ENCODE data around the gene TAF3.

Gene TAF3

GRCh38 chr10:8061274-8062211, 243.2 kb downstream of the TAF3 start:
- peak in 4 of 6 experiments; percentile 28 to 78 (median 55) for DNase-seq

- DNase-seq: no peak
Observed at GRCh38 chr10:8063128-8063908, 245.0 kb downstream of the TAF3 start.

- no peak for DNase-seq
Observed at GRCh38 chr10:8063935-8064334, 245.6 kb downstream of the TAF3 start.

GRCh38 chr10:8064436-8064835, 246.1 kb downstream of the TAF3 start:
- DNase-seq: no peak

- DNase-seq: no peak
Observed at GRCh38 chr10:8065651-8066050, 247.3 kb downstream of the TAF3 start.

GRCh38 chr10:8066124-8066523, 247.8 kb downstream of the TAF3 start:
- DNase-seq: no peak
